GM13976 (cell line): ENCODE data around the gene FBLL1.

Experiments
- DNase-seq: peaks from one replicate; pipeline ENCODE4 v3.0.0; 2012; ENCODE audit warnings: low spot score
- CTCF ChIP-seq: IDR thresholded peaks from 2 replicates; pipeline ENCODE4 v1.5.1; 2012; ENCODE audit warnings: borderline replicate concordance, mild to moderate bottlenecking; ENCODE audit not compliant: insufficient read depth; ENCODE audit errors: extremely low read depth, missing control alignments, control extremely low read depth
- in situ Hi-C: fragments of 300-500 bp; cut with MboI; formaldehyde crosslinking; loops from one replicate; pipeline ENCODE4 v1.12.0; 2022; ENCODE audit warnings: low sequenced_read_pairs, mixed read lengths, inconsistent platforms; ENCODE audit not compliant: unreplicated experiment

FBLL1 gene

GRCh38 chr5:168552146-168552545, 23.0 kb downstream of the FBLL1 start:
- DNase-seq = no peak
- TF ChIP-seq CTCF = no peak

GRCh38 chr5:168553377-168554130, 24.4 kb downstream of the FBLL1 start:
- no peak for TF ChIP-seq CTCF

More at GRCh38 chr5:168552146-168552545, 23.0 kb downstream of the FBLL1 start:
- in situ Hi-C loops = no loop called here

GRCh38 chr5:168557389-168557788, 28.3 kb downstream of the FBLL1 start:
- TF ChIP-seq CTCF = no peak
- in situ Hi-C loops = no loop called here
- DNase-seq = no peak

More at GRCh38 chr5:168553377-168554130, 24.4 kb downstream of the FBLL1 start:
- no peak for DNase-seq
- in situ Hi-C loops = no loop called here

GRCh38 chr5:168562279-168562678, 33.2 kb downstream of the FBLL1 start:
- no peak for TF ChIP-seq CTCF
- in situ Hi-C loops = no loop called here
- DNase-seq = no peak

GRCh38 chr5:168563959-168564358, 34.9 kb downstream of the FBLL1 start:
- DNase-seq = no peak
- TF ChIP-seq CTCF = no peak
- in situ Hi-C loops = no loop called here

GRCh38 chr5:168568738-168569137, 39.6 kb downstream of the FBLL1 start:
- no peak for TF ChIP-seq CTCF
- in situ Hi-C loops = no loop called here
- DNase-seq = no peak
